SK-N-DZ (cell line): ENCODE results near the gene AMT.
"Not testable (repeated sequence)": the region's sequence is repeated elsewhere in the genome, so short reads cannot be mapped to it uniquely, and the experiment has no call there.

Experiments
- DNase-seq: peaks from one replicate; pipeline ENCODE4 v3.0.0-alpha.2; 2015; ENCODE audit warnings: low spot score
- small RNA-seq, 2 experiments: library from RNA; depleted of rRNA; stranded (forward); fragments of <200 nt; gene quantifications; one replicate each; pipeline ENCODE3, GENCODE V24; 2014

The AMT gene

DNA sequence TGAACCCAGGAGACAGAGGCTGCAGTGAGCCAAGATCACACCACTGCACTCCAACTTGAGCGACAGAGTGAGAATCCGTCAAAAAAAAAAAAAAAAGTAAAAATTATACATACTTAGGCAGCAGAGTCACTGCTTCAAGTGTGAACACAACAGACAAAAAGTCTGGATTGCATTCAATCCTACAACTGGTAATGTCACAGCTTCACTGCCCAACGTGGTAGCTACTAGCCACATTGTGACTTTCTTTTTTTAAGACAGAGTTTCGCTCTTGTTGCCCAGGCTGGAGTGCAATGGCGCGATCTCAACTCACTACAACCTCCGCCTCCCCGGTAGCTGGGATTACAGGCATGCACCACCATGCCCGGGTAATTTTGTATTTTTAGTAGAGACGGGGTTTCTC is 31.0 kb downstream of the AMT start:
- not testable (repeated sequence) for DNase-seq

DNA sequence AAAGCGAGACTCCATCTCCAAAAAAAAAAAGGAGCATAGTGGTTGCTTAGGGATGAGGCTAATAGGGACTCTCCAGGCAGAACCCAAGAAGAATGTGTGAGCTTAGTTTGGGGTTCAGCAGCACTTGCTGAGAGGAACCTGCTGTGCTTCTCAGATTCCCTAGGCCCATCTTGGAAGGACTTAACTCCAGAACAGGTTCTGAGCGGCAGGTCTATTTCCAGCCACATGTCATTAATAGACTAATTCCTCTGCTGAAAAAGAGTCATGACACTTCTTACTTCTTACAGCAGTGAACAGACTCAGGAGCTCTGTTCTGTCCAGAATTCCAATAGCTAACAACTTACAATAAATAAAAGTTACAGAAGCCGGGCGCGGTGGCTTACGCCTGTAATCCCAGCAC is 33.0 kb downstream of the AMT start:
- no peak for DNase-seq

- DNase-seq = no peak
Observed at GRCh38 chr3:49388289-49388820, 33.9 kb downstream of the AMT start.

DNA sequence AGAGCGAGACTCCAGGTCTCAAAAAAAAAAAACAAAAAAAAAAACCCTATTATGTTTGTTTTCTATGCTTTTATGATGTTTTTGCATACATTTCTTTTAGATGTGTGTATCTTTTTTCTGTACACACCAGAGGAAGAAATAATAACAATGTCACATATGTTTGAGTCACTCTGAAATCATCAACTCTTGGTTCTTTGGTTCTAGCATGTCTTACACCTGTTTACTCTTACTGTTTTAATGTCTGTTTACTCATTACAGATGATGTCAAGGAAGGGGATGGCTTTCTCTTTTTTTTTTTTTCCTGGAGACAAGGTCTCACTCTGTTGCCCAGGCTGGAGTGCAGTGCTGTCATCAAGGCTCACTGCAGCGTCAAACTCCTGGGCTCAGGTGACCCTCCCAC is 34.6 kb downstream of the AMT start:
- DNase-seq = no peak

DNA sequence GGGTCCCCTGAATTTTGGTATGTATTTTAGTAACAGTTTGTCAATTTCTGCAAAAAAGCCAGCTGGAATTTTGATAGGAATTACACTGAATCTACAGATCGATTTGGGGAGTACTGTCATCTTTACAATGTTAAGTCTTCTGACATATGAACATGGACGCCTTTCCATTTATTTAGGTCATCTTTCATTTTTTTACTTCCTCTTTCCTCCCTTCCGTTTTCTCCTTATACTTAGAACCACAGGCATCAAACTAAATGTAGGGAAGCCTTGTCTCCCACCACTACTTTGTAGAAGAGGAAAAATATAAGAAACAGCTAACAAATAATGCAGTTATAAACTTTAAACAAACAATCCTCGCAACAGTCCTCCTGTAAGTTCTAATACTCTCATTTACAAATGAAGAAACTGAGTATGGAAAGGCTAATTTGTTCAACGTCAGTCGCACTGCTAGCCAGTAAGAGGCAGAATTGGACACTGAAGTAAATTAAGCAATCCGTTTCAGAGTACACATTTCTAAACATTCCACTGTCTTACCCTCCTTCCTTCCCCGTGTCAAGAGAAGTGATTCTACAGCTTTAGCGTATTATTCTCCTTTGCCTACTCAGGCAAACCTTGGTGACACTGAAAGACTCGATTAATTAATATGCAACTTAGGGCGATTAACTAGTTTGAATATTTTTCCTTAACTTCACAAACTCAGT is 36.1 kb downstream of the AMT start:
- no peak for DNase-seq

GRCh38 chr3:49385617-49386016 is 36.7 kb downstream of the AMT start:
- DNase-seq = no peak

DNA sequence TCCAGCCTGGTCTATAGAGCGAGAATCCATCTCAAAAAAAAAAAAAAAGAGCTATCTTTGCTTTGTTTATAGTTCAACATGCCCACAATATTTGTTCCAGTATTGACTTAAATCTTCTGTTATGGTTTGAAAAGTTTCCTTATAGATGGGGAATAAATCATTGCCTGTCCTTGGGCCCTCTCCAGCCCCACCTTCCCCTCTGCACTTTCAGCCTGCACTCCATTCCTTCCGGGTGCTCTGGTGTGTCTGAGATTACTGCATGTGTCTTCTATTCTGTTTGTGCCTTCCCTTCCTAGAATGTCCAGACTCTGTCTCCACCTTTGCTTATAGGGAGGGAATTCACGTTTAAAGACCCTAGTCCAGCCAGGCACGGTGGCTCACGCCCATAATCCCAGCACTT is 38.9 kb downstream of the AMT start:
- no peak for DNase-seq

GRCh38 chr3:49378249-49378895 is 43.9 kb downstream of the AMT start:
- no peak for DNase-seq

- DNase-seq = no peak
Observed at GRCh38 chr3:49377483-49377882, 44.8 kb downstream of the AMT start.

DNA sequence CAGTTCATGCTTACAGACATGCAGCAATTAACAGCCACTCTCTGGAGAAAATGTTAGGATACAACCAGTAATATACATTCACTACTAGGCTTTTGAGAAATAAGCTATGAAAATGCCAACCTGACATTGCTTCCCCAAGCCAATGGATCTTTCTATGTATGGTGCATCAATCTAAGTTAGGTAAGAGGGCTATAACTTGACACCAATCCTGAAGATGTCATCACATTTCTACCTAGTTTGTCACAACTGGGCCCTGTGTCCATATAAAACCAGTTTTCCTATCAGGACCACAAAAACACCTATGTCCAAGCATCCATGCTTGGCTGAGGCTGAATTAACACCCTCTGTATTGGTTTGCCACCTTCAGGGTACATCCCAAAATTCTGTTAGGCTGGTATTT is 50.3 kb downstream of the AMT start:
- no peak for DNase-seq

GRCh38 chr3:49370585-49371290 is 51.5 kb downstream of the AMT start:
- no peak for DNase-seq

Small RNAs within 50 kb of the gene (small RNA-seq; reads per million reads assigned to genes)
- gene RNA5SP130 = 0 reads per million in 2 experiments
